ENCODE data around the gene TUBA4A. TPM values are rescaled to one million over a fixed set of nuclear protein-coding genes. Genes with fewer than 3 reads are reported as not detected.

TUBA4A gene
- total and polyA plus RNA-seq, 2 of the 8 experiments (the other 6 are each of a cell fraction or from before 2014, with no cell fraction given) = 67.3 to 172 TPM

DNA sequence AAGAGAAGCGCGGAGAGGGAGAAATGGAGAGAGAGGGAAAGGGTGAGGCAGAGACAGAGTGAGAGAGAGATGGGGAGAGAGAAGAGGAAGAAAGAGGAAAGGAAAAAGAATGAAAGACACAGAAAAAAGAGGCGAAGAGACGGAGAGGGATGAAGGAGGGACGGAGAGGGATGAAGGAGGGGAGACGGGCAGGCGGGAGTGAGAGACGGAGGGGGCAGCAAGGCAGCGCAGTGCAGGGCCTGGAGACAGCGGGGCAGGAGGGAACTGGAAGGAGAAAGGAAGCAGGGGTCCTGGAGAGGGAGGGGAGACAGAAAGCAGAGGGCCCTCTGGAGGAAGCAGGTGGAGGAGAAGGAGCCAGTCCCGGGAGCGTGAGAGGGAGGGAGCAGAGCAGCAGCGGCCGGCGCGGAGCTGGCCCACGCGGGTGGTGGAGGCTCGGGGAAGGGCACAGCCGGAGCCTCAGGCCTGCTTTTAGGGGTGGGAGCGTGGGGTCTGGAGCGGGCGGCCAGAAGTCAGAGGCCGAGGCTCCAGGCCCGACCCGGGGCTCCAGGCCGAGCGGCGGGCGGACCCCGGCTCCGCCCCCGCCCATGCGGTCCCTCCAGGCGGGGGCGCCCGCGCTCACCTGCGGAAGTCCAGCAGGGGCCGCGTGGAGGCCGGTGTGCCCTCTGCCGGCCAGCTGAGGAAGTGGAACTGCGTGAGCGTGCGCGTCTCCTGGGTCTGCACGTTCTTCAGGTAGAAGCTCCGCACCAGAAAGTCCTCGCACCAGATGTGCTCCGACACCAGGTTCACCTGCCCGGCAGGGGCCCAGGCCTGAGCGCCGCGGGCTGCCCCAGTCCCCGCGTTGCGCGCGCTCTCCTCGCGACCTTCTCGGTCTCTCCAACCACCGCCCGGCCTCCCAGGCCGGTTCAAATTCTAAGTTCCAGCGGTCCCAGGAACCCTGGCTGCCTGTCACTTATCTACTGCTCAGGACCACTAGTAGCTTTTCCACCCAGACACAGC is 40.9 kb upstream of the TUBA4A start (continued):
- TF ChIP-seq TAF7 (optimal IDR thresholded peaks at IDR 0.05; ENCODE audit: borderline replicate concordance, low read depth, low read length) (no peak), SIN3A (conservative IDR thresholded peaks at IDR 0.05 in 1 of 2, IDR thresholded peaks at IDR 0.05 in 1 of 2; ENCODE audit: low read depth in 1 of 2, low read length in 2 of 2) (peak; percentile 74 to 80; a peak in 2 of 4 replicates), BRCA1 (IDR thresholded peaks at IDR 0.05; ENCODE audit: low read depth, low read length) (no peak), SUZ12 (IDR thresholded peaks at IDR 0.05; ENCODE audit: low read length) (peak; percentile 56; the same call in 1 of the 2 replicates), BCL11A (IDR thresholded peaks at IDR 0.05; ENCODE audit: low read depth in 2 of 2, low read length in 2 of 2) (no peak), KDM1A (IDR thresholded peaks at IDR 0.05; ENCODE audit: borderline replicate concordance, low read length) (no peak), TAF1 (IDR thresholded peaks at IDR 0.05; ENCODE audit: low read depth, low read length) (no peak; the same call in 1 of the 2 replicates), YY1 (IDR thresholded peaks at IDR 0.05; ENCODE audit: low read depth, low read length) (no peak), KDM5A (IDR thresholded peaks at IDR 0.05; ENCODE audit: low read length) (no peak), SP2 (IDR thresholded peaks at IDR 0.05; ENCODE audit: low read length) (no peak), ZNF274 (IDR thresholded peaks at IDR 0.05; ENCODE audit: borderline replicate concordance, extremely low read depth, low read length) (no peak), CREB1 (IDR thresholded peaks at IDR 0.05) (peak; percentile 83), CTCF (IDR thresholded peaks at IDR 0.05; ENCODE audit: control extremely low read depth in 1 of 3, insufficient read depth in 1 of 3, low read depth in 1 of 3, low read length in 3 of 3) (peak in 2 of 3 experiments; percentile 98 to 99; a peak in 3 of 4 replicates)
- TF ChIP-seq, protein P1, sequence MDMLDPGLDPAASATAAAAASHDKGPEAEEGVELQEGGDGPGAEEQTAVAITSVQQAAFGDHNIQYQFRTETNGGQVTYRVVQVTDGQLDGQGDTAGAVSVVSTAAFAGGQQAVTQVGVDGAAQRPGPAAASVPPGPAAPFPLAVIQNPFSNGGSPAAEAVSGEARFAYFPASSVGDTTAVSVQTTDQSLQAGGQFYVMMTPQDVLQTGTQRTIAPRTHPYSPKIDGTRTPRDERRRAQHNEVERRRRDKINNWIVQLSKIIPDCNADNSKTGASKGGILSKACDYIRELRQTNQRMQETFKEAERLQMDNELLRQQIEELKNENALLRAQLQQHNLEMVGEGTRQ (IDR thresholded peaks at IDR 0.05; ENCODE audit: low read length) = no peak
- TF ChIP-seq, protein P2, sequence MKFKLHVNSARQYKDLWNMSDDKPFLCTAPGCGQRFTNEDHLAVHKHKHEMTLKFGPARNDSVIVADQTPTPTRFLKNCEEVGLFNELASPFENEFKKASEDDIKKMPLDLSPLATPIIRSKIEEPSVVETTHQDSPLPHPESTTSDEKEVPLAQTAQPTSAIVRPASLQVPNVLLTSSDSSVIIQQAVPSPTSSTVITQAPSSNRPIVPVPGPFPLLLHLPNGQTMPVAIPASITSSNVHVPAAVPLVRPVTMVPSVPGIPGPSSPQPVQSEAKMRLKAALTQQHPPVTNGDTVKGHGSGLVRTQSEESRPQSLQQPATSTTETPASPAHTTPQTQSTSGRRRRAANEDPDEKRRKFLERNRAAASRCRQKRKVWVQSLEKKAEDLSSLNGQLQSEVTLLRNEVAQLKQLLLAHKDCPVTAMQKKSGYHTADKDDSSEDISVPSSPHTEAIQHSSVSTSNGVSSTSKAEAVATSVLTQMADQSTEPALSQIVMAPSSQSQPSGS (IDR thresholded peaks at IDR 0.05; ENCODE audit: low read length) = no peak
- TF ChIP-seq, protein P3, sequence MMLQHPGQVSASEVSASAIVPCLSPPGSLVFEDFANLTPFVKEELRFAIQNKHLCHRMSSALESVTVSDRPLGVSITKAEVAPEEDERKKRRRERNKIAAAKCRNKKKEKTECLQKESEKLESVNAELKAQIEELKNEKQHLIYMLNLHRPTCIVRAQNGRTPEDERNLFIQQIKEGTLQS (IDR thresholded peaks at IDR 0.05; ENCODE audit: insufficient read depth, low read depth, low read length) = 0 out of 2 replicates have a peak, but pooled peaks have one; percentile 54

Data from H1 (cell line).